ENCODE results near the gene LRRC4B. TPM values are rescaled to one million over a fixed set of nuclear protein-coding genes. Genes with fewer than 3 reads are reported as not detected.

The LRRC4B gene
- total RNA-seq, 1 experiment from 2014 or later, result 3.8 TPM

GRCh38 chr19:50510121-50510670, 58.0 kb downstream of the LRRC4B start:
- Histone ChIP-seq H3K4ac (ENCODE audit: low read depth, low read length) (no peak overlapping the region), H4K20me1 (ENCODE audit: control insufficient read depth, insufficient read depth, insufficient read length) (no peaks in the 10 kb centered on the region), H3K18ac (ENCODE audit: insufficient read length, low read depth, low read length) (peak overlapping the region; percentile 40), H4K91ac (ENCODE audit: insufficient read length, low read depth, low read length) (no peak overlapping the region), H2AK5ac (ENCODE audit: insufficient read length, low read length) (no peak overlapping the region), H2BK20ac (ENCODE audit: low read depth, low read length, poor library complexity, severe bottlenecking) (no peak overlapping the region), H3T11ph (ENCODE audit: low read length) (no peak overlapping the region), H3K23ac (ENCODE audit: insufficient read length, low read depth, low read length) (no peak overlapping the region), H3K23me2 (ENCODE audit: insufficient read length, low read depth, low read length, poor library complexity, severe bottlenecking) (no peaks in the 10 kb centered on the region), H4K8ac (replicated peaks; ENCODE audit: insufficient read length, low read depth, low read length) (no peak overlapping the region), H3K27ac (ENCODE audit: insufficient read length, low read depth, low read length) (no peak overlapping the region), H2BK120ac (ENCODE audit: low read depth, low read length, poor library complexity, severe bottlenecking) (no peak overlapping the region), H3K9ac (ENCODE audit: extremely low read depth, insufficient read length, low read length) (no peak overlapping the region), H3K79me2 (ENCODE audit: insufficient read depth, low read length) (no peaks in the 10 kb centered on the region), H3K14ac (ENCODE audit: insufficient read depth, low read length) (peak overlapping the region; percentile 36; the same call in 1 of the 2 replicates), H2BK15ac (ENCODE audit: low read depth, low read length) (no peak overlapping the region), H3K27me3 (ENCODE audit: insufficient read depth, low read length) (peaks cover 2% of the 10 kb centered on the region; the same call in 1 of the 2 replicates), H2BK5ac (ENCODE audit: insufficient read length, low read length) (no peak overlapping the region), H2AFZ (ENCODE audit: low read length) (no peak overlapping the region), H3K79me1 (ENCODE audit: insufficient read depth, low read depth, low read length, poor library complexity, severe bottlenecking) (no peaks in the 10 kb centered on the region), H2BK12ac (ENCODE audit: insufficient read length, low read depth, low read length) (no peak overlapping the region), H3K56ac (ENCODE audit: insufficient read length, low read depth, low read length) (no peak overlapping the region), H3K9me3 (ENCODE audit: control insufficient read depth, low read depth, low read length) (no peaks in the 10 kb centered on the region), H3K4me2 (ENCODE audit: insufficient read depth, insufficient read length, low read length) (peak overlapping the region; percentile 57), H3K4me1 (ENCODE audit: insufficient read depth, low read length) (no peaks in the 10 kb centered on the region), H4K5ac (ENCODE audit: insufficient read length, low read depth, low read length) (no peak overlapping the region)
- TF ChIP-seq, protein P1, sequence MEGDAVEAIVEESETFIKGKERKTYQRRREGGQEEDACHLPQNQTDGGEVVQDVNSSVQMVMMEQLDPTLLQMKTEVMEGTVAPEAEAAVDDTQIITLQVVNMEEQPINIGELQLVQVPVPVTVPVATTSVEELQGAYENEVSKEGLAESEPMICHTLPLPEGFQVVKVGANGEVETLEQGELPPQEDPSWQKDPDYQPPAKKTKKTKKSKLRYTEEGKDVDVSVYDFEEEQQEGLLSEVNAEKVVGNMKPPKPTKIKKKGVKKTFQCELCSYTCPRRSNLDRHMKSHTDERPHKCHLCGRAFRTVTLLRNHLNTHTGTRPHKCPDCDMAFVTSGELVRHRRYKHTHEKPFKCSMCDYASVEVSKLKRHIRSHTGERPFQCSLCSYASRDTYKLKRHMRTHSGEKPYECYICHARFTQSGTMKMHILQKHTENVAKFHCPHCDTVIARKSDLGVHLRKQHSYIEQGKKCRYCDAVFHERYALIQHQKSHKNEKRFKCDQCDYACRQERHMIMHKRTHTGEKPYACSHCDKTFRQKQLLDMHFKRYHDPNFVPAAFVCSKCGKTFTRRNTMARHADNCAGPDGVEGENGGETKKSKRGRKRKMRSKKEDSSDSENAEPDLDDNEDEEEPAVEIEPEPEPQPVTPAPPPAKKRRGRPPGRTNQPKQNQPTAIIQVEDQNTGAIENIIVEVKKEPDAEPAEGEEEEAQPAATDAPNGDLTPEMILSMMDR (conservative IDR thresholded peaks at IDR 0.05), result no peak
- Mint-ChIP-seq H3K27me3 (ENCODE audit: low read depth) (peaks cover 47% of the 10 kb centered on the region), H3K4me3 (peak overlapping the region; percentile 81 to 87), H3K36me3 (ENCODE audit: insufficient read depth in 1 of 3, low read depth in 3 of 3) (no peaks in the 10 kb centered on the region; a peak in 1 of 7 replicates), H3K9me3 (no peaks in the 10 kb centered on the region; a peak in 1 of 5 replicates), H3K4me1 (peaks cover 7 to 27% of the 10 kb centered on the region in 2 experiments), H3K27ac (peak overlapping the region in 2 of 3 experiments; percentile 89 to 97; a peak in 3 of 7 replicates)
- DNase-seq, result no peak
- no CpG with 5 or more reads among the region's 26 CpGs for WGBS (ENCODE audit: extremely low coverage, insufficient read length, low lambda C conversion rate)
